ENCODE data around the gene LRRC55. TPM values are rescaled to one million over a fixed set of nuclear protein-coding genes. Genes with fewer than 3 reads are reported as not detected.

LRRC55 gene
- total RNA-seq, 4 donors from 2014 or later: 0.11 to 0.29 TPM; not detected in 2

- no peak overlapping the region for H3K27ac ChIP-seq
- H3K36me3 ChIP-seq: no peaks in the 10 kb centered on the region
- TF ChIP-seq, protein P1, sequence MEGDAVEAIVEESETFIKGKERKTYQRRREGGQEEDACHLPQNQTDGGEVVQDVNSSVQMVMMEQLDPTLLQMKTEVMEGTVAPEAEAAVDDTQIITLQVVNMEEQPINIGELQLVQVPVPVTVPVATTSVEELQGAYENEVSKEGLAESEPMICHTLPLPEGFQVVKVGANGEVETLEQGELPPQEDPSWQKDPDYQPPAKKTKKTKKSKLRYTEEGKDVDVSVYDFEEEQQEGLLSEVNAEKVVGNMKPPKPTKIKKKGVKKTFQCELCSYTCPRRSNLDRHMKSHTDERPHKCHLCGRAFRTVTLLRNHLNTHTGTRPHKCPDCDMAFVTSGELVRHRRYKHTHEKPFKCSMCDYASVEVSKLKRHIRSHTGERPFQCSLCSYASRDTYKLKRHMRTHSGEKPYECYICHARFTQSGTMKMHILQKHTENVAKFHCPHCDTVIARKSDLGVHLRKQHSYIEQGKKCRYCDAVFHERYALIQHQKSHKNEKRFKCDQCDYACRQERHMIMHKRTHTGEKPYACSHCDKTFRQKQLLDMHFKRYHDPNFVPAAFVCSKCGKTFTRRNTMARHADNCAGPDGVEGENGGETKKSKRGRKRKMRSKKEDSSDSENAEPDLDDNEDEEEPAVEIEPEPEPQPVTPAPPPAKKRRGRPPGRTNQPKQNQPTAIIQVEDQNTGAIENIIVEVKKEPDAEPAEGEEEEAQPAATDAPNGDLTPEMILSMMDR (IDR thresholded peaks at IDR 0.05): no peak
- TF ChIP-seq POLR2A (IDR thresholded peaks at IDR 0.05): no peak
- no peak overlapping the region for H3K4me3 ChIP-seq (replicated peaks in 1 of 3)
- intact Hi-C loops (cut with DNase I): no loop called here
- no peak for DNase-seq
- H3K4me1 ChIP-seq: peaks cover 3 to 4% of the 10 kb centered on the region in 2 donors
- no peaks in the 10 kb centered on the region for H3K9me3 ChIP-seq
- no peaks in the 10 kb centered on the region for H3K27me3 ChIP-seq
Measured at GRCh38 chr11:57175478-57175877, 6.3 kb upstream of the LRRC55 start.

GRCh38 chr11:57178334-57178733 is 3.4 kb upstream of the LRRC55 start:
- Histone ChIP-seq H3K27ac (no peak overlapping the region), H3K4me1 (peaks cover 13 to 16% of the 10 kb centered on the region in 2 donors), H3K4me3 (replicated peaks in 1 of 3) (no peak overlapping the region), H3K9me3 (no peaks in the 10 kb centered on the region), H3K36me3 (no peaks in the 10 kb centered on the region), H3K27me3 (no peaks in the 10 kb centered on the region)
- no peak for DNase-seq
- WGBS, 2 donors: 49 to 70% methylated on average over 2 of the region's 2 CpGs
- TF ChIP-seq, protein P1 (IDR thresholded peaks at IDR 0.05): no peak
- TF ChIP-seq POLR2A (IDR thresholded peaks at IDR 0.05): no peak
- intact Hi-C loops (cut with DNase I): no loop called here

GRCh38 chr11:57179681-57180080 is 2.1 kb upstream of the LRRC55 start:
- intact Hi-C loops (cut with DNase I): no loop called here
- H3K4me1 ChIP-seq: peaks cover 13 to 16% of the 10 kb centered on the region in 2 donors

DNA sequence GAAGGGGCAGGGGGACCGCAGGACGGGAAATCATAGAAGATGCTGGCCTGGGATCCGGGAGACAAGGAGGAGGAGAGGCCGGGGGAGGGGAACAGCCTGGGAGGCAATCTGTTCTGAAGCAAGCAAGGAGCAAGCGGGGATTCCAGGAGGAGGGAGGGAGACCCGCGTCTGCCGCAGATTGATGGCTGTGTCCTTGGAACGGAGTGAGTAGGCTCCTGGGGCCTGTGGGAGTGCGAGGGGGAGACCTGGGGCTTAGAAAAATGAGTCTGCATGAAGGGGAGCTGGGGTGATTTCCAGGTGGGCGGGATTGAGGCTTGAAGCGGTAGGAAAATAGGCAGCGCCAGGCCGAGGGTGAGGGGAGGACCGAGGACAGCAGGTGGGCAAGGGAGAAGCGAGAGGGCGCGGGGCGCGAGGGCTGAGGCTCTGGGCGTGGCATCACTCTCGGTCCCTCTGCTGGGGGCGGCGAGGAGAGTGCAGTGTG is 1.6 kb upstream of the LRRC55 start:
- H3K4me1 ChIP-seq: peaks cover 13 to 16% of the 10 kb centered on the region in 2 donors
- H3K4me3 ChIP-seq (replicated peaks in 1 of 3): no peak overlapping the region
- H3K9me3 ChIP-seq: no peaks in the 10 kb centered on the region
- TF ChIP-seq POLR2A (IDR thresholded peaks at IDR 0.05): no peak
- TF ChIP-seq, protein P1 (IDR thresholded peaks at IDR 0.05): no peak
- intact Hi-C loops (cut with DNase I): no loop called here
- H3K27ac ChIP-seq: no peak overlapping the region
- no peaks in the 10 kb centered on the region for H3K36me3 ChIP-seq
- DNase-seq: no peak
- WGBS, 2 donors: 17 to 28% methylated on average over 24 of the region's 24 CpGs
- no peaks in the 10 kb centered on the region for H3K27me3 ChIP-seq

More at GRCh38 chr11:57179681-57180080, 2.1 kb upstream of the LRRC55 start:
- no peak for DNase-seq
- H3K36me3 ChIP-seq: no peaks in the 10 kb centered on the region
- TF ChIP-seq POLR2A (IDR thresholded peaks at IDR 0.05): no peak
- TF ChIP-seq, protein P1 (IDR thresholded peaks at IDR 0.05): no peak
- WGBS, 2 donors: 59 to 72% methylated on average over 7 of the region's 7 CpGs
- H3K27ac ChIP-seq: no peak overlapping the region
- no peaks in the 10 kb centered on the region for H3K9me3 ChIP-seq
- no peak overlapping the region for H3K4me3 ChIP-seq (replicated peaks in 1 of 3)
- H3K27me3 ChIP-seq: no peaks in the 10 kb centered on the region

- Histone ChIP-seq H3K4me1 (peaks cover 13 to 16% of the 10 kb centered on the region in 2 donors), H3K27me3 (no peaks in the 10 kb centered on the region), H3K4me3 (replicated peaks in 1 of 3) (no peak overlapping the region), H3K27ac (no peak overlapping the region), H3K36me3 (no peaks in the 10 kb centered on the region), H3K9me3 (no peaks in the 10 kb centered on the region)
- 28 to 40% methylated on average over 2 of the region's 2 CpGs for WGBS, 2 donors
- intact Hi-C loops (cut with DNase I): no loop called here
- TF ChIP-seq, protein P1 (IDR thresholded peaks at IDR 0.05): no peak
- TF ChIP-seq POLR2A (IDR thresholded peaks at IDR 0.05): no peak
- DNase-seq: peak; percentile 59 to 77
Measured at GRCh38 chr11:57180964-57181363, 789 bp upstream of the LRRC55 start.

Data from thyroid gland (tissue), 4 donors.